GM12878 (cell line): Measurements from ENCODE around the gene SHB. TPM values are rescaled to one million over a fixed set of nuclear protein-coding genes. Genes with fewer than 3 reads are reported as not detected.

Experiments
- BCLAF1 ChIP-seq: fragments of 450-650 bp; IDR thresholded peaks from 2 replicates; pipeline ENCODE4 v1.6.1; 2017; ENCODE audit warnings: antibody characterized with exemption, mild to moderate bottlenecking, moderate library complexity
- CHD1 ChIP-seq: IDR thresholded peaks from 2 replicates; pipeline ENCODE4 v1.6.1; 2012; ENCODE audit warnings: low read depth, low read length, improper control_type of control experiment
- DPF2 ChIP-seq: fragments of 450-650 bp; IDR thresholded peaks from 2 replicates; pipeline ENCODE4 v1.6.1; 2017; ENCODE audit warnings: mild to moderate bottlenecking
- E4F1 ChIP-seq: fragments of 450-650 bp; IDR thresholded peaks from 2 replicates; pipeline ENCODE4 v1.6.1; 2018; ENCODE audit warnings: borderline replicate concordance, mild to moderate bottlenecking; ENCODE audit not compliant: partially characterized antibody
- MEF2A ChIP-seq: IDR thresholded peaks from 2 replicates; pipeline ENCODE4 v1.6.1; 2011; ENCODE audit warnings: low read depth, mild to moderate bottlenecking, low read length, moderate library complexity; ENCODE audit not compliant: insufficient read depth
- POLR2AphosphoS2 ChIP-seq: IDR thresholded peaks from 2 replicates; pipeline ENCODE4 v1.6.1; 2011; ENCODE audit warnings: low read depth, mild to moderate bottlenecking, low read length, improper control_type of control experiment, moderate library complexity
- RUNX3 ChIP-seq: IDR thresholded peaks from 2 replicates; pipeline ENCODE4 v1.6.1; 2012; ENCODE audit warnings: low read length, inconsistent platforms
- ZSCAN29 ChIP-seq: fragments of 450-650 bp; IDR thresholded peaks from 2 replicates; pipeline ENCODE4 v1.6.1; 2017; ENCODE audit warnings: mild to moderate bottlenecking, moderate library complexity
- polyA plus RNA-seq, 11 experiments: library from polyadenylated mRNA; depleted of rRNA in 4 of 11; unstranded in 6 of 11; stranded (reverse) in 5 of 11; fragments of >200 nt; fragmentation: Nextera tagmentation in 4 of 11; fragmentation: Illumina TruSeq in 1 of 11; extraction: Ambion mirVana in 4 of 11; extraction: Trizol in 1 of 11; gene quantifications; 1 replicate in 1 of 11; 2 replicates in 10 of 11; pipeline versions ENCODE4 v1.2.1 to v1.2.3, GENCODE V29; 2011 to 2016; ENCODE audit warnings: inconsistent platforms in 2 of 11, missing spikeins in 2 of 11, low read depth in 1 of 11
- total RNA-seq, 4 experiments: library from RNA; depleted of rRNA in 3 of 4; stranded (reverse); fragments of >200 nt in 3 of 4; fragmentation: Illumina TruSeq in 1 of 4; extraction: Trizol in 1 of 4; gene quantifications; 2 replicates each; pipeline versions ENCODE4 v1.2.1 to v1.2.3, GENCODE V29; 2013 to 2021

SHB gene
- total and polyA plus RNA-seq, 10 of the 15 experiments (the other 5 are each of a cell fraction or from before 2014, with no cell fraction given): 0.29 to 6.2 (median 1.3) TPM

GRCh38 chr9:38068701-38069628 lies at the start of gene SHB (continued):
- no peak for TF ChIP-seq BCLAF1
- TF ChIP-seq DPF2: peak; percentile 61
- TF ChIP-seq MEF2A: no peak
- TF ChIP-seq RUNX3: no peak
- TF ChIP-seq E4F1: no peak
- TF ChIP-seq POLR2AphosphoS2: no peak
- TF ChIP-seq CHD1: no peak
- TF ChIP-seq ZSCAN29: no peak
